CMK (cell line): ENCODE measurements around the gene GNB1L.

ENCODE experiments used
- DNase-seq: peaks from one replicate; pipeline ENCODE4 v3.0.0-alpha.2; 2010; ENCODE audit warnings: low read depth

GNB1L gene, protein sequence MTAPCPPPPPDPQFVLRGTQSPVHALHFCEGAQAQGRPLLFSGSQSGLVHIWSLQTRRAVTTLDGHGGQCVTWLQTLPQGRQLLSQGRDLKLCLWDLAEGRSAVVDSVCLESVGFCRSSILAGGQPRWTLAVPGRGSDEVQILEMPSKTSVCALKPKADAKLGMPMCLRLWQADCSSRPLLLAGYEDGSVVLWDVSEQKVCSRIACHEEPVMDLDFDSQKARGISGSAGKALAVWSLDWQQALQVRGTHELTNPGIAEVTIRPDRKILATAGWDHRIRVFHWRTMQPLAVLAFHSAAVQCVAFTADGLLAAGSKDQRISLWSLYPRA

DNA sequence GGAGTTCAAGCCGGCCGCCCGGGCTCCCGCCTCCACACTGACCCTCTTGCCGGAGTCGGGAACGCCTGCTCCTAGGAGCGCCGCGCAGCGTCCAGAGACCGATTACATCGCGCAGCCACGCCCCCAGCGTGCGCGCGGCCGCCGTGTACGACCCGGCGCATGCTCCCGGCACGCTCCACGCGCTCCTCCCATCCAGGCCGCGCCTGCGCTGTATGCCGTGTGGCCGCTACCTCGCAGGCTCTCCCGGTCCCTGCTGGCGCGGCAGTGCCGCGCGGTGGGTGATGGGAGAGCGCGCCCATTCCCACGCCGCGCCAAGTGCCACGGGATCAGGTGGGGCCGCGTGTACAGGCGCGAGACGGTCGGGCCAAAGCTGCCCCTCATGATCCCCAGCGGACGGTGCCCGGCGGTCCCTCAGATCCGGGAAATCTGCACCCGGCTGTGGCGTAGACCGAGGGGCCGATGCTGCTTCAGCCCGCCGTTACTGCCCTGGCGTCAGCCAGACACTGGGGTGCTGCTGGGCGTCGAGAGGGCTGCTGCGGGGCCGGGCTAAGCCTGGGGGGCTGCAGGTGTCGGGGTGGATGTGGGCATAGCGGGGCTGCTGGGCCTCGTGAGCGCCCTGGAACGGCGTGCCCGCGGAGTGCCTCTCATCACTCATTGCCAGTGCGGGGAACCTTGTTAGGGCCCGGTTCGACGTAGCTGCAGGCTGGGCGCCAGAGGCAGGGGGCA is at the start of gene GNB1L, which contains the start of gene RTL10:
Gene GNB1L (minus strand): TSS at position 97 of the 726 bp plus-strand sequence. CDS start 33,519 bp downstream, outside the sequence.
Gene RTL10 (minus strand): TSS at position 97 of the 726 bp plus-strand sequence. CDS start 2,613 bp downstream, outside the sequence.
- peak; percentile 92 for DNase-seq

DNA sequence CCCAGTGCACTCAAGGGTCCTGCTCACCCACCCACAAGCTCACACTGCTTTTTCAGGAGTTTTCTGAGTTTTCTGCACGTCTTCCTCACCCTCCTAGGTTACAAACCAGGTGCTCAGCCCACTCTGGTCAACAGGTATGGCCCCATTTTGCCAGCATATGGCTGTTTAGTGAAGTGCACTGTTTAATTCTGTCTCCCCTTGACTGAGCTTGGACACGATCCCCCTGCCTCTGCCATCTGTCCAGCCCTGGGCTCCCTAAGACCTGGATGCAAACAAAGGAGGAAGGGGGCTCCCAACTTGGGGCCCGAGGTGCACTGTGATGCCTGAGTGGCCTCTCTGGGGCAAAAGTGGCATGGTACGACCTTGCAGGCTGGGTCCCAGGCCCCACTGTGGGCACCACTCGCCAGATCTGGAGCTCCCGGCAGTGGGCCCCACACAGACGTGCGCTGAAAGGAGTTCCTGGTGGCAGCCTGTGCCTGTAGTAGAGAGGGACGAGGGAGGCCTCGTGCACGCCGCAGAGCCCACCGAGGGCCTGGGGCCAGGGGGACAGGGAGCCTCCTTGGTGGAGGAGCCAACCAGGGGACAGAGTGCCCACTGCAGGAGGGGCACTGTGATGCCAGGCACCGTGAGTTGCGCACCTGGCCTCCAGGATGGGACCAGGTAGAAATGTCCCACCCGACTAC is 49.6 kb upstream of the GNB1L start:
- DNase-seq: no peak

DNA sequence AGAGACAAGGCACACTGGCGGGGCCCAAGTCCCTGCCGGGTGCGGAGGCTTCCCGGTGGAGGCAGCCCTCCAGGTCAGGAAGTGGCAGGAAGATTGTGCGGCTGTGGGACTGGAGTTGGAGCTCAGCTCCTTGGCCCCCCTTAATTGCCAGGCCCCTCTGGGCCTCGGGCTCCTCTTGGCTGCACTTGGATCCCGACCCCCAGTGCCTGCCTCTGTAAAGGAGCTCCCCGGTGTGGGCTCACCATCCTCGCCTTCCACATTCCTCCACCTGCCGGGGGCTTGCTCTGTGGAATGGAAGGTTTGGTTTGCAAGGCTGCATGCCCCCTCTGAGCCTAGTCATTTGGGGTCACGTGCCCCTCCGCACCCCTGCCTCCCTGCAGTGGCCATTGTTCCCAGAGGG is 48.8 kb upstream of the GNB1L start:
- DNase-seq: no peak

DNA sequence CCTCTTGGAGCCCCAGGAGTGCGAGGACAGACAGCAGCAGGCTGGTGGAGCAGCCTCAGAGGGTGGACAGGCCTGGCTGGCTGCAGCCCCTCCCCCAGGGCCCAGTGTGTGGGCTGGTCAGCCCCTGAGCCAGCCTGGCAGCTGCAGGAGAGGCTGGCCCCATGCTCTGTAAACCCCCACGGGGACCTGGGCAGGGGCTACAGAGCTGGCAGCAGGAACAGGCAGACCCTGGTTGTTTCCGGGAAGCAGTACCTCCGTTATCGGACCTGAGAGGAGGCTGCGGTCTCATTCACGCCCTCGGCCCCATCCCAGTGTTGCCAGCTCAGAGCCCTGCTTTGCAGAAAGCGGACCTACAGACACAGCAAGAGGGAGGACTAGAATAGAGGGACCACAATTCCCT is 48.4 kb upstream of the GNB1L start:
- DNase-seq: no peak

DNA sequence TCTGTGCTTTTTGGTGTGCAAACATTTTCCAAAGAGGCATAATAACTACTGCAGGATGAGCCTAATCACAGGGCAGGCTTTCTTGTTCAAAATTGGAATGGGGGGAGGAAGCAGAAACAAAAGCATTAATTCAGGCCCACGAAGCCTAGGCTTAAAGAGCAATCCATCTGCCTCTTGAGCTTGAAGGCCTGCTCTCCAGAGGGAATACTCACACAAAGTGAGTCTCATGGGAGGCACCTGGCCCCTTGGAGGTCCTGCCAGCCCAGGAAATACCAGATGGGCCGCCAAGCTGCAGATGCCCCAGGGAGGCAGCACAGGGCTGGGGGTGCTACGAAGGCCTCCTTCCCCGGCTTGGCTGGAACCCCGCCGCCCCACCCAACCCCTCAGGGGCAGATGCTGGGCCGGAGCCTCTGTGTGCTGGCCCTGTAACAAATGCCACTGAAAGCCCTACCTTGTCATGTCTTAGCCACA is 47.6 kb upstream of the GNB1L start:
- DNase-seq: no peak

DNA sequence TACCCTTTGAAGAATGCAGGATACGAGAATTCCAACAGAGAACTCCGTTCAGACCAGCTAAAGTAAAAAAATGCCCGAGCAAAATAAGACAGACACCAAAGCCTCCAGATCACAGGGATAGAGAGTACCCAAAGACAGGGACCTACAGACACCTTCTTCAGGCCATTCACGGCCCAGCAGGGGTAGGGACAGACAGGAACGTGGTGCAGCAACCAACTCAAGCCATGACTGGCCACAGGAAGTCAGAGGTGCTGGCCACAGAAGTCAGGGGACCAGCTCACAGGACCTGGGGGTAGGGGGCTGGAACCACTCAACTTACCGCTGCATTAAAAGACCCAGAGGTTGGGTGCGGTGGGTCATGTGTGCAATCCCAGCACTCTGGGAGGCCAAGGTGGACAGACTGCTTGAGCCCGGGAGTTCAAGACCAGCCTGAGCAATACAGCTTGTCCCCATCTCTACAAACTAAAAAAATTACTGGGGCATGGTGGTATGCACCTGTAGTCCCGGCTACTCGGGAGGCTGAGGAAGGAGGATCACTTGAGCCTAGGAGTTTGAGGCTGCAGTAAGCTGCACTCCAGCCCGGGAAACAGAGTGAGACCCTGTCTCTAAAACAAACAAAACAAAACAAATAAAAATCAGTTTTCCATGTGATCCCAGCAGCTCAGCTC is 47.0 kb upstream of the GNB1L start:
- DNase-seq: no peak

DNA sequence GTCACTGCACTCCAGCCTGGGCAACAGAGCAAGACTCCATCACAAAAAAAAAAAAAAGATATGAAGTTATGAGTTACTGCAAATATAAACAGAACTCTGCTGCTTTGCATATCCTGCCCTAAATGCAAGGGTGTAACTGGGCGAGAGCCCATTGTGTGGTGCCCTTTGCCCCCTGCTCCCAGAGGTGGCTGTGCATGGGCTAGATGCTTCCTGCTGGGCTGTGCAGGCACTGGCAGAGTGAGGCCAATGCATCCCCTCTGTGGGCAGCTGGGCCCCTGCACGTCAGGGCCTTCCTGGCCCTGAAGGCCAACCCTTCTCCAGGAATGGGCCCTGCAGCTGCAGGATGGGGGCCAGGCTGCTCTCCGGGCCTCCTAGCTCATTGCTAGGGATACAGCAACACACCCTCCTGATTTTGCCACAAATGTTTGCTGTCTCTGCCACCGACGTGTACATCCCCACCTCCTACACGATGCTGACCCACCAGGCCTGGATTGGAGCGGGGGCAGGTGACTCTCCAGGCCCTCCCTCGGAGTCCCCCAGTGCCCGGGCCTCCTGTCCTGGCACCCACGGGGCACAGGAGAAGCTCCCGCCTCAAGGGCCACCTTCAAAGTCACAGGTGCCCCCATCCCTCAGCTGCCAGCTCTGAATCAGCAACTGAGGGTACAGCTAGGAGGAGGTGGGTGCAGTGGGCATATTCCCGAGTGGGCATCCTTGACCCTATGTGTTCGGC is 46.2 kb upstream of the GNB1L start:
- DNase-seq: no peak

DNA sequence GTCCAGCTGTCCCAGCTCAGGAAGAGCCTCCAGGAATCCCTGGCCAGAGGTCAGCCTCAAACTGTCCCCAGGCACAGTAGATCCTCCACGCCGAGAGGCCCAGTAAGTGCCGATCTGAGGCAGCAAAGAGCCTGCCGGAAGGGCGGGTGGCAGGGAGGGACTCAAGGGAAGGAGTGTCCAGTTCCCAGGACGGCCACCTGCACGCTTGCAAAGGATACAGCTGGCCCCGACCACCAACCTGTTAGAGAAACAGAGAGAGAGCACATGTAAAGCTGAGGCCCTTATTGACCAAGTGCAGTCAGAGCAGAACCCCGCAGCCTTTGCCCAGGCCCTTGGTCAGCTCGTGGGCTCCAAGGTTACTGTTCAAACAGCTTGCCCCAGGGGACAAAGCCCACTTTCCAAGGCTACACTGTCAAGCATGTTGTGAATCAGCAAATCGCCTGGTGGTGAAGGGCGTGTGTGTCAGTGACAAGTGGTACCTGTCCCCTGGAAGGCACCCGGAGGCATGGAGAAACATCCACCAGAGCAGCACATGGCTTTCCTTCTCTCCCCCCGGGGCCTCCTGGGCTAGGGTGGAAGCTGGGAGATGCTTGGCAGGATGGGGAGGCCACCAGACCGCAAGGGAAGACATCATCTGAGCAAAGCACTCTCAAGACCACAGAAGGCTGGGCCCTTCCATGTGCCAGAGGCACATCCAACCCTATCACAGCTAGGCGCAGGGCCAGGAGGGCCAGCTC is 44.3 kb upstream of the GNB1L start:
- DNase-seq: no peak

DNA sequence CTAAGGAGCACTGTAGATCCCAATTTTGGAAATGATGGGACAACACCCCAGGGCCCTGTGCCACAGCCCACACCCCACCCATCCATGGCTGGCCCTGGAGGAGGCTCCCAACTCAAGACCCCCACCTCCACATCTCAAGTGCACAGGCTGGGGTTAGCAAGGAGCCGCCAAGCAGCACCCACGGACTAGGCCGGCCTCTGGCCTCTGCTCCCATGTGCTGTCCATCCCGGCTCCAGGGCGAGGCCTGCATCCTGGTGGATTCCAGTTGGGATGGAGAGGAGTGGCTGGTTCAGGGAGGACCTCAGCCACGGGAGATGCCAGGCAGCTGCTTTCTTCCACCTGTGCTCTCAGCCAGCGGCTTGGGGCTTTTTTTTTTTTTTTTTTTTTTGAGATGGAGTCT is 43.5 kb upstream of the GNB1L start:
- no peak for DNase-seq

DNA sequence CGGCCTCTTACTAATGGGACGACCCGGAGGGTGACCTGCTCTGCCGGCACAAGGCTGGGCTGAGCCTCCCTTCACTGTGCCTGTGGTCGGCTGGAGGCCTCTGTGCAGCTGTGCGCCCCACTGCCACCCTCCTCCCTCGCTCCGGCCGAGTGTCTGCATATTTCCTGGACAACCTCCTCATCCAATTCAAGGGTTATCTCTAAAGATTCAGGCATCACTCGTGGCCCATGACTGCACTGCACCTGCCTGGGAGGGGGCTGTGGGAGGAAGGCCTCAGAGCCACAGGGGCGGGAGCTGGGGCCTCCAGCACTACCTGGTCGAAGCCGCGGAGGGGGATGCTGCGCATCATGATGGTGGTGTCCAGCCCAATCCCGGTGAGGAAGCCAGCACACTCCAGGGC is 43.1 kb upstream of the GNB1L start:
- DNase-seq: no peak

DNA sequence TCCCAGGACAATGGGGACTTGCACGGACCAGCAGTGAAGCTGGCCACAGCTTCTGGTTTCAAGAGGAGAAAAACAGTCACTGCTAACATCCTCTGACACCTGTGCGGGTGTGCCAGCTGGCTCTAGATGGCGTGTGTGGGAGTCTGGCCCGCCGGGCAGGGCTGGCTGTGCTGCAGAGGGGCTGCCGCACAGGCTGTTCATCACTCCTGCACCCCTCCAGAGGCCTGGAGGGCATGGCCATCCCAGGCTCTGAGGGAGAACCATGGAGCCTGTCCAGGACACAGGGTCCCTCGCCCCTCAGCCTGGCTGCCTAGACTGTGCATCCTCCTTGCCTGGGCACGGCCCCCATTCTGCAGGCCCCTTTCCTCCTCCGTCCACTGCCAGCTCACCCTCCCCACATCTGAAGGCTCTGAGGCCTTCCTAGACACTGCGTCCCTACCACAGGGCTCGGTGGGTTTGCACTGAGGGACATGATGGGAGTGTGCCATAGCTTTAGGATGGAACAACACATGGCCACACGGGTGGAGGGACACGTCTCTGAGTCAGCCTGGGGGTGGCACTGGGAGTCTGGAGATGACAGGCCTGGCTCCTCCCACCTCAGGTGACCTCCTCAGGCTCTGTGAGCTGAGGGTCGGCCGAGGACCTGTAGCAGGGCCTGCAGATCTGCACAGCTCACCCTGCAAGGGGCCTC is 42.1 kb upstream of the GNB1L start:
- no peak for DNase-seq

DNA sequence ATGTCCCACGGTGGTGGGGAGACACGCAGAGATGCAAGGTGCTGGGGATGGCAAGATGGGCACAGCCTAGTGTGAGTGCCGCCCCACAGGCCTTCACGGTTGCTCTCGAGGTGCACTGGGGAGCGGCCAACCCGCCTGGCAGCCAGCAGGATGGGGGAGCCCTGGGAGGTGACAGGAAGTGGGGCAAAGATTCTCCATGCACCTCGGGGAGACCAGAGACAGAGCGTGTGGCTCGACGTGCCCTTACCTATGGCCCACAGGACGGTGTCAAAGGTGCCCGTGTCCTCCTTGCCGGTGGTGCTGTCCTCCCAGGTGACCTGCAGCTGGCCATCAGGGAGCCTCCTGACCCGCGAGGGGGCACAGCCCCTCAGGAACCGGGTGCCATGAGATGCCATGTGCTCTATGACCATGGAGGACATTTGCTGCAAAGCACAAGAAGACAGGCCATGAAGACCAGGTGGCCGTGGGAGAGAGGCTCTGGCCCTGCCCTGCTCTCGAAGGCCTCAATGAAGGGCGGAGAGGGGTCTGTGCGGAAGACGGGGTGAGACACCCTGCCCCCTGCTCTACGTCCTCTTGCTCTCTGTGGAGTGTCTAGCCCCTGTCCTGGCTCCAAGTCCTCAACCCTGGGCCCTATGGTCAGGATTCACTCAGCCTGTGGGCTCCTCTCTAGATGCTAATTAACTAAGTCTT is 40.6 kb upstream of the GNB1L start:
- no peak for DNase-seq

DNA sequence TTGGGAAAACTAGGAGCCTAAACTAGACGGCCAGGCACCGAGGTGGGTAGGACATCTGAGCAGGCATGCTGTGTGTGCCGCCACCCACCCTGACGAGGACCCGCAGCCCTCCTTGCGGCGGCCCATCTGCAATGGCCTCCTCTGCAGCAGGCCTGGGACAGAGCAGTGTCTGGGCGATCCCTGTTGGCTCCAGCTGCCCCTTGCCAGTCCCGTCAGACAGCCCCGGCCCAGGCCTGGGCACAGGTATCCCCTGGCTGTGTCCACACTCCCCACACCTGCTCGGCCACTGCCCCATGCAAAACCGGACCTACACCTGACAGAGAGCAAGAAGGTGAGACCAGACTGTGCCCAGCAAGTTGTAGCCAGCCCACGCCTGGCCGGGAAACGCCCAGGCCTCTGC is 38.7 kb upstream of the GNB1L start:
- DNase-seq: no peak

DNA sequence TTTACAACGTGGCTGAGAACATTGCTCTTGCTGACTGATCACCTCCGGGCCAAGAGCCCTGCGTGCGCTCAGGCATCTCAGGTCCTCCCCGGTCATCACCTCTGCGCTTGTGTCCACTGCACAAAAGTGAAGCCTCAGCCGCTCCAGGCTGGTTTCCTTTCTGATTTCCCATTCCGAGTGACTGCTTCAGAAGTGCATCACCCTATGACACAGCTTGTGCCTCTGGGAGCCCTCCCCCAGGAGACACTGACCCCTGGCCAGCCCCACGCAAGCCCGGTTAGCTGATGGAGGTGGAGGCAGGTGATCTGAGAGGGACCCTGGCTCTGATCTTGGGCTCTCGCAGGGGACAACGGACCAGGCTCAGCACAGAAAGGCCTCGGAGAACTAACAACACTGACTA is 38.3 kb upstream of the GNB1L start:
- DNase-seq: no peak

DNA sequence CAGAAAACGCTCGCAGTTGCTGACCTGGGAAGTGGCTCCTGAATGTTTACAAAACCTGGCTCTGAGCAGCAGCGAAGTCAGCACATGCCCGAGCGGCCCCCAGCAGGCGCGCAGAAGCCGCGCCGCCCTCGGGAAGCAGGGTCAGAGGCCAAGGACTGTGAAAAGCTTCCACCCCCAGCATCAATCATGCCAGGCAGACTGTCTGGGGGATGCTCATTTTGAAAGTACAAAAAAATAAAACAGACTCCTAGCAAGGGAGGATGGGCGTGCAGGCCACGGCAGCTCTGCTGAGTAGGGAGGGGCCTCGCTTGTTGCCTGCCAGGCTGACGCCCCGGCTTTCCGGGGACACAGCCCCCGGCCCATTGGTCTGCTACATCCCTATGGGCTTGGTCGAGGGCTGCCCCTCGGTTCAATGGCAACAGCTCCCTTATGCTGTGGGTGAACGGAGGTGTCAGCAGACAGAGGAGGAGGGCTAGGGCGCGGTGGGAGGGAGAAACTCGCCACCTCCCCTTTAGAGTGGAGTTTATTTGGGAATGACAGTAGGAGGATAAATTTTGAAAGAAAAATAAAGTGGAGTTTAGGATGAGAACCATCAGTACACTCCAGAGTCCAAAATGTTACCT is 37.7 kb upstream of the GNB1L start:
- no peak for DNase-seq

DNA sequence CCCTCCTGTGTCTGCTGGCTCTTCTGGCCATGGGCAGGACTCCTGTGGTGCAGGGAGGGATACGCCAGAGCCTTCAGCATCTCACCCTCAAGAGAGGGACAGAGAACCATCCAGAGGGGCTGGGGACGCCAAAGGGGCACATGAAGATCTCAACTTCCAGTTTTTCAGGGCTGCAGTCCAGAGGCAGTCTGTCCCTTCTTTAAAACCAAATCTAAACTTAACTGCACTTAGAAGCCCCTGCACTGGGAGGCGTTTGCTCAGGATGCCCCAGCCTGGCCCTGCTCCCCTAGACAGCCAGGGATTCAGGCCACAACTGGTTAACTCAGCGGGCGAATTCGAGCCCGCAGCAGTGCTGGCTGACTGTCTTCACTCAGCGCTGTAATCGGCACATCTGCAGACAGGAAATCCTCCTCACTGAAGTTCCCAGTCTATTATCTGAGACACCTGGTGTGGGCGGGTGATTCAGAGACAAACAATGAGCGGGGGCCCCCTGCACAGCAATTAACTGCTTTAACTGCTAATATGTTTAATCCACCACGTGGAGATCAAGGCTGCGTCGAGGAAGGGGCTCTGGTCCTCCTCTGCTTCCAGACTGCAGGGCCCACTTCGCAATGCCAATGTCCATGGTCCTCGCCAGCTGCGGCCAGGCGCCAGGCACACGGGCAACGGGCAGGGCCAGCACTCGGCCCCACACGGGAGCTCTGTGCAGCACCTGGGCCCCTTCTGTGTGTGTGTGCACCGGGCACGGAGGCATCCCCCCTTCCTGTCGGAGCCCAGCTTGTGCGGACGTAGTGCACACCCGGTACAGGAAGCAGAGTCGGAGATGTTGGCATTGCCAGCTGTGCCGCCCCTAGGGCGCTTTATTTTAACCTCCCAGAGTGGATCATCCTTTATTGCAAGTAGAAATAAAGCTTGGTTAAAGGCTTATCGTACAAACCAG is 36.9 kb upstream of the GNB1L start:
- no peak for DNase-seq

DNA sequence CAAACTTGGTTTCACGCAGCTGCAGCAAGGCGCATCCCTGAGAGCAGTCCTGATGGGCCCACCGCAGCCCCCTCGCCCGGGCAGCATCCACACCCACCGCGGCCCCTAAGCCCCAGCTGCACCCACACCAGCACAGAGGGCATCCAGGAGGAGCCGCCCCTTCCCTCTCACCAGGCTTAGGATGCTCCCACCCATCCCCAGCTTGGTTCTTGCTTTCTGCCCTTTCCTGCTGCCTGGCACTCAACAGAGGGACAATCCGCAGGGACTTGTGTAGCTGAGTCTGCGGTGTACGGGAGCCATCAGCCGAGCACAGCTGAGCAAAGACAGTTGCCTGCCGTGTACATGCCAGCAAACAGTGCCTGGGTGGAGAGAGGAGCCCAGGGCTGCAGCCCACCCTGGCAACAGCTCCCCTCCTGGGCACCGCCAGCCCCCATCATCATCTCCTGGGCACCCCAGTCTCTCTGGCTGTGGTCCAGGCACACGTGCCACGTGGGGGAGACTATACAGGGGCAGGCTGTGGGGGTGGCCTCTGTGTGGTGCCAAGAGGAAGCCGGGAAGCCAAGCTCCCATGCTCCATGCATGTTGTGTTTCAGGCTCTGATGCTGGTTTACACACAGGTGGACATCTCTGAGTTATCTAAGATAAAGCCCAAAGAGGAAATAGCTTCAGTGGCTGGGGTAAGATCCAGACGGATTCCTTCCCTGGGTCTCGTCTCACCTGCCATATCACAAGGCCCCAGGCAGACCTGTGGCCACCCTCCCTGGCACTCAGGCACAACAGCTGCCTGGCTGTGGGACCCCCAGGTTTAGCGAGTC is 36.0 kb upstream of the GNB1L start:
- no peak for DNase-seq
